WTC11 (cell line): Measurements from ENCODE around the gene TMEM94. TPM values are rescaled to one million over a fixed set of nuclear protein-coding genes. Genes with fewer than 3 reads are reported as not detected.

Experiments
- ATAC-seq: fragments of 200-7000 bp; cut with Tn5 transposase; 2 replicates; pipeline ENCODE4 v1.10.0; 2021; ENCODE audit warnings: mild to moderate bottlenecking, moderate library complexity
- CTCF ChIA-PET: fragments of 300-600 bp; sonication (Branson Sonifier 250); formaldehyde crosslinking; loops from one replicate; lab custom pipeline; 2021; ENCODE audit warnings: antibody characterized with exemption; lab: Charles Lee
- POLR2A ChIA-PET: fragments of 350-600 bp; sonication (Branson Sonifier 250); formaldehyde crosslinking; loops from one replicate; lab custom pipeline; 2021; ENCODE audit warnings: antibody characterized with exemption; lab: Charles Lee
- DNase-seq: peaks from one replicate; pipeline ENCODE4 v3.0.0; 2021; ENCODE audit warnings: low spot score
- H3K27ac Mint-ChIP-seq: 2 replicates; pipeline ENCODE4 v1.8.0; 2021; ENCODE audit warnings: mixed read lengths
- H3K27me3 Mint-ChIP-seq: 2 replicates; pipeline ENCODE4 v1.8.0; 2021; ENCODE audit warnings: low read depth, mild to moderate bottlenecking, moderate library complexity, mixed read lengths
- H3K36me3 Mint-ChIP-seq: 2 replicates; pipeline ENCODE4 v1.8.0; 2021; ENCODE audit warnings: mixed read lengths
- H3K4me1 Mint-ChIP-seq: 2 replicates; pipeline ENCODE4 v1.8.0; 2022; ENCODE audit warnings: mixed read lengths
- H3K4me3 Mint-ChIP-seq: 2 replicates; pipeline ENCODE4 v1.8.0; 2021; ENCODE audit warnings: mild to moderate bottlenecking, moderate library complexity, mixed read lengths
- H3K9me3 Mint-ChIP-seq: 2 replicates; pipeline ENCODE4 v1.8.0; 2021; ENCODE audit warnings: mixed read lengths
- ATF1 ChIP-seq: sonication (generic); formaldehyde crosslinking; IDR thresholded peaks from 2 replicates; pipeline ENCODE4 v1.8.1; 2023; ENCODE audit warnings: mild to moderate bottlenecking, moderate library complexity, missing genetic modification reagents
- ATF6 ChIP-seq: sonication (generic); formaldehyde crosslinking; IDR thresholded peaks from 2 replicates; pipeline ENCODE4 v1.8.1; 2023; ENCODE audit warnings: mild to moderate bottlenecking, missing genetic modification reagents
- E2F4 ChIP-seq: sonication (generic); formaldehyde crosslinking; IDR thresholded peaks from 2 replicates; pipeline ENCODE4 v1.8.1; 2022; ENCODE audit warnings: low read depth, mild to moderate bottlenecking, moderate library complexity, missing genetic modification reagents, borderline replicate concordance
- FOXJ3 ChIP-seq: sonication (generic); formaldehyde crosslinking; IDR thresholded peaks from 2 replicates; pipeline ENCODE4 v1.9.0; 2021; ENCODE audit warnings: missing genetic modification reagents, mild to moderate bottlenecking, borderline replicate concordance
- JAZF1 ChIP-seq: fragments of 250-450 bp; sonication (Bioruptor Pico); IDR thresholded peaks from 2 replicates; pipeline ENCODE4 v1.9.0; 2021; ENCODE audit warnings: moderate library complexity, mild to moderate bottlenecking, inconsistent platforms
- NFE2L1 ChIP-seq: sonication (generic); formaldehyde crosslinking; IDR thresholded peaks from 2 replicates; pipeline ENCODE4 v1.8.1; 2023; ENCODE audit warnings: missing genetic modification reagents
- PRRX2 ChIP-seq: fragments of 250-450 bp; sonication (Bioruptor Pico); IDR thresholded peaks from 2 replicates; pipeline ENCODE4 v1.8.0; 2021; ENCODE audit warnings: mild to moderate bottlenecking
- RORB ChIP-seq: fragments of 250-450 bp; sonication (Bioruptor Pico); IDR thresholded peaks from 2 replicates; pipeline ENCODE4 v1.9.0; 2021; ENCODE audit warnings: mild to moderate bottlenecking
- TEAD1 ChIP-seq: sonication (generic); formaldehyde crosslinking; IDR thresholded peaks from 2 replicates; pipeline ENCODE4 v1.8.0; 2022; ENCODE audit warnings: mild to moderate bottlenecking, missing genetic modification reagents
- TP53 ChIP-seq: sonication (generic); formaldehyde crosslinking; IDR thresholded peaks from 2 replicates; pipeline ENCODE4 v1.8.1; 2023; ENCODE audit warnings: mild to moderate bottlenecking, missing genetic modification reagents
- USF2 ChIP-seq: sonication (generic); formaldehyde crosslinking; IDR thresholded peaks from 2 replicates; pipeline ENCODE4 v1.8.1; 2023; ENCODE audit warnings: mild to moderate bottlenecking, missing genetic modification reagents, moderate library complexity
- ZBTB21 ChIP-seq: sonication (generic); formaldehyde crosslinking; IDR thresholded peaks from 2 replicates; pipeline ENCODE4 v1.8.1; 2023; ENCODE audit warnings: mild to moderate bottlenecking, missing genetic modification reagents, borderline replicate concordance
- ZNF232 ChIP-seq: sonication (generic); formaldehyde crosslinking; IDR thresholded peaks from 2 replicates; pipeline ENCODE4 v1.8.0; 2022; ENCODE audit warnings: mild to moderate bottlenecking, missing genetic modification reagents
- ZNF423 ChIP-seq: fragments of 250-450 bp; sonication (Bioruptor Pico); IDR thresholded peaks from 2 replicates; pipeline ENCODE4 v2.1.2; 2022; ENCODE audit warnings: mild to moderate bottlenecking, moderate library complexity
- ZSCAN18 ChIP-seq: fragments of 250-450 bp; sonication (Bioruptor Pico); IDR thresholded peaks from 2 replicates; pipeline ENCODE4 v2.1.2; 2022; ENCODE audit warnings: mild to moderate bottlenecking, moderate library complexity
- total RNA-seq: library from RNA; stranded (reverse); gene quantifications from 3 replicates; pipeline ENCODE4 v1.2.3, GENCODE V29; 2021
- TF ChIP-seq, protein P1 (sequence below): sonication (generic); formaldehyde crosslinking; IDR thresholded peaks from 2 replicates; pipeline ENCODE4 v1.8.1; 2023; ENCODE audit warnings: mild to moderate bottlenecking, missing genetic modification reagents, borderline replicate concordance
- TF ChIP-seq, protein P2 (sequence below): sonication (generic); formaldehyde crosslinking; IDR thresholded peaks from 2 replicates; pipeline ENCODE4 v1.8.0; 2022; ENCODE audit warnings: mild to moderate bottlenecking, missing genetic modification reagents
- TF ChIP-seq, protein P3 (sequence below): sonication (generic); formaldehyde crosslinking; conservative IDR thresholded peaks from 2 replicates; pipeline ENCODE4 v1.8.1; 2023; ENCODE audit warnings: mild to moderate bottlenecking, low read depth, missing genetic modification reagents, moderate library complexity

Gene TMEM94
- total RNA-seq, 1 experiment from 2014 or later, result 76.9 TPM

GRCh38 chr17:75524970-75525805, 68.8 kb downstream of the TMEM94 start, which contains the start of gene LLGL2 (continued):
- TF ChIP-seq ATF6 (CRISPR knock-in tag), result no peak
- 0 out of 2 replicates have a peak, but pooled peaks have one; percentile 42 for TF ChIP-seq ZBTB21 (CRISPR knock-in tag)
- 0 out of 2 replicates have a peak, but pooled peaks have one; percentile 6 for TF ChIP-seq USF2 (CRISPR knock-in tag)

DNA sequence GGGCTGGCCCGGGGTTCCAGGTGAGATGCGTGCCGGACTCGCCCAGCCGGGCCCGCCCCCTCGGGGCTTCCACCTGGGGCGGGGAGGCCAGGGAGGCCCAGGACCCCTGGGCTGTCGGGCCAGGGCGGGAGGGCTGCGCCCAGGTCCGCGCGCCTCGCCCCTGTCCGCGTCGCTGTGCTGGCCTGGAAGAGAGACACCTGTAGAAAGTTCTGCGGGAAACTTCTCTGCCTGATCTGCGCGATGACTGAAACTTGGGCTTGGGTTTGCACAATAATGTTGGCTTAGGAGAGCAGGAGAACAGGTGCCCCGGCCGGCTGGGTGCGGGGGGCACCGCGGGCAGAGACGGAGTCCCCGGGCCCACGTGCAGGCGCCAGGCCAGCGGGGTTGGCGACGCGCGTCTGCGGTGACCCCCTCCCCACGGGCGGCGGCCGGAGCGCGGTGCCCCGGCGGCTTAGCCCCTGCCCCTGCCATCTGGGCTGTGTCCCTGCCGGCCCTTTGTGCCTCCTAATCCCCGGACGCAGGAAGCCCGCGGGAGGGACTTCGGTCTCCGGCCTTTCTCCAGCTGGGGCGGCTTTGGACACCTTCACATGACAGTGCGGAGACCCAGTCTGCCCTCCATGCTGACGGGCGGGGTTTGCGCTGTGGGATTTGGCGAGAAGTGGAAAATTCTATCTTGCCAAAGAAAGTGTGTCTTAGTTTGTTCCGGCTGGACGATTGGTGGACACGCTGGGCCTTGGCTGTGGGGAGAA, 69.5 kb downstream of the TMEM94 start:
- CTCF ChIA-PET, result interaction anchor here (0.6 to 3.9 kb wide), 27 partner anchors 9 to 285 kb away, joined by 3 to 65 read pairs (median 4); partner anchors contain the start of genes MIF4GD, SLC25A19, SMIM5 and TSEN54
- no peak for TF ChIP-seq RORB (CRISPR knock-in tag)
- no peak for TF ChIP-seq NFE2L1 (CRISPR knock-in tag)
- no peak for TF ChIP-seq JAZF1 (CRISPR knock-in tag)
- TF ChIP-seq TEAD1, result 0 out of 2 replicates have a peak, but pooled peaks have one; percentile 25
- TF ChIP-seq ZNF423 (CRISPR knock-in tag), result peak; percentile 86
- TF ChIP-seq, protein P1, sequence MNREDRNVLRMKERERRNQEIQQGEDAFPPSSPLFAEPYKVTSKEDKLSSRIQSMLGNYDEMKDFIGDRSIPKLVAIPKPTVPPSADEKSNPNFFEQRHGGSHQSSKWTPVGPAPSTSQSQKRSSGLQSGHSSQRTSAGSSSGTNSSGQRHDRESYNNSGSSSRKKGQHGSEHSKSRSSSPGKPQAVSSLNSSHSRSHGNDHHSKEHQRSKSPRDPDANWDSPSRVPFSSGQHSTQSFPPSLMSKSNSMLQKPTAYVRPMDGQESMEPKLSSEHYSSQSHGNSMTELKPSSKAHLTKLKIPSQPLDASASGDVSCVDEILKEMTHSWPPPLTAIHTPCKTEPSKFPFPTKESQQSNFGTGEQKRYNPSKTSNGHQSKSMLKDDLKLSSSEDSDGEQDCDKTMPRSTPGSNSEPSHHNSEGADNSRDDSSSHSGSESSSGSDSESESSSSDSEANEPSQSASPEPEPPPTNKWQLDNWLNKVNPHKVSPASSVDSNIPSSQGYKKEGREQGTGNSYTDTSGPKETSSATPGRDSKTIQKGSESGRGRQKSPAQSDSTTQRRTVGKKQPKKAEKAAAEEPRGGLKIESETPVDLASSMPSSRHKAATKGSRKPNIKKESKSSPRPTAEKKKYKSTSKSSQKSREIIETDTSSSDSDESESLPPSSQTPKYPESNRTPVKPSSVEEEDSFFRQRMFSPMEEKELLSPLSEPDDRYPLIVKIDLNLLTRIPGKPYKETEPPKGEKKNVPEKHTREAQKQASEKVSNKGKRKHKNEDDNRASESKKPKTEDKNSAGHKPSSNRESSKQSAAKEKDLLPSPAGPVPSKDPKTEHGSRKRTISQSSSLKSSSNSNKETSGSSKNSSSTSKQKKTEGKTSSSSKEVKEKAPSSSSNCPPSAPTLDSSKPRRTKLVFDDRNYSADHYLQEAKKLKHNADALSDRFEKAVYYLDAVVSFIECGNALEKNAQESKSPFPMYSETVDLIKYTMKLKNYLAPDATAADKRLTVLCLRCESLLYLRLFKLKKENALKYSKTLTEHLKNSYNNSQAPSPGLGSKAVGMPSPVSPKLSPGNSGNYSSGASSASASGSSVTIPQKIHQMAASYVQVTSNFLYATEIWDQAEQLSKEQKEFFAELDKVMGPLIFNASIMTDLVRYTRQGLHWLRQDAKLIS (CRISPR knock-in tag), result no peak
- no peak for TF ChIP-seq FOXJ3 (CRISPR knock-in tag)
- no peak for TF ChIP-seq PRRX2 (CRISPR knock-in tag)
- no peak for TF ChIP-seq TP53 (CRISPR knock-in tag)
- no peak for TF ChIP-seq E2F4
- no peak for TF ChIP-seq ZNF232
- TF ChIP-seq, protein P2, sequence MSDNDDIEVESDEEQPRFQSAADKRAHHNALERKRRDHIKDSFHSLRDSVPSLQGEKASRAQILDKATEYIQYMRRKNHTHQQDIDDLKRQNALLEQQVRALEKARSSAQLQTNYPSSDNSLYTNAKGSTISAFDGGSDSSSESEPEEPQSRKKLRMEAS, result peak; percentile 53; the same call in 1 of the 2 replicates
- no peak for TF ChIP-seq ATF1 (CRISPR knock-in tag)
- TF ChIP-seq, protein P3, sequence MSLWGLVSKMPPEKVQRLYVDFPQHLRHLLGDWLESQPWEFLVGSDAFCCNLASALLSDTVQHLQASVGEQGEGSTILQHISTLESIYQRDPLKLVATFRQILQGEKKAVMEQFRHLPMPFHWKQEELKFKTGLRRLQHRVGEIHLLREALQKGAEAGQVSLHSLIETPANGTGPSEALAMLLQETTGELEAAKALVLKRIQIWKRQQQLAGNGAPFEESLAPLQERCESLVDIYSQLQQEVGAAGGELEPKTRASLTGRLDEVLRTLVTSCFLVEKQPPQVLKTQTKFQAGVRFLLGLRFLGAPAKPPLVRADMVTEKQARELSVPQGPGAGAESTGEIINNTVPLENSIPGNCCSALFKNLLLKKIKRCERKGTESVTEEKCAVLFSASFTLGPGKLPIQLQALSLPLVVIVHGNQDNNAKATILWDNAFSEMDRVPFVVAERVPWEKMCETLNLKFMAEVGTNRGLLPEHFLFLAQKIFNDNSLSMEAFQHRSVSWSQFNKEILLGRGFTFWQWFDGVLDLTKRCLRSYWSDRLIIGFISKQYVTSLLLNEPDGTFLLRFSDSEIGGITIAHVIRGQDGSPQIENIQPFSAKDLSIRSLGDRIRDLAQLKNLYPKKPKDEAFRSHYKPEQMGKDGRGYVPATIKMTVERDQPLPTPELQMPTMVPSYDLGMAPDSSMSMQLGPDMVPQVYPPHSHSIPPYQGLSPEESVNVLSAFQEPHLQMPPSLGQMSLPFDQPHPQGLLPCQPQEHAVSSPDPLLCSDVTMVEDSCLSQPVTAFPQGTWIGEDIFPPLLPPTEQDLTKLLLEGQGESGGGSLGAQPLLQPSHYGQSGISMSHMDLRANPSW (CRISPR knock-in tag), result no peak
- no peak for TF ChIP-seq ZSCAN18 (CRISPR knock-in tag)

More for the DNA sequence above, 69.5 kb downstream of the TMEM94 start:
- H3K4me1 Mint-ChIP-seq, result peaks cover 21% of the 10 kb centered on the region
- no peak overlapping the region for H3K27ac Mint-ChIP-seq
- H3K4me3 Mint-ChIP-seq, result peak overlapping the region; percentile 83
- H3K9me3 Mint-ChIP-seq, result no peaks in the 10 kb centered on the region
- DNase-seq (peak; percentile 62), ATAC-seq (peak; percentile 7)
- 0 out of 2 replicates have a peak, but pooled peaks cover 3% of the 10 kb centered on the region for H3K27me3 Mint-ChIP-seq
- POLR2A ChIA-PET, result interaction anchor here (0.7 to 1.6 kb wide), 5 partner anchors 9 to 237 kb away, joined by 3 to 9 read pairs (median 4); partner anchors contain the start of gene TSEN54
- H3K36me3 Mint-ChIP-seq, result peaks cover 10% of the 10 kb centered on the region; the same call in 1 of the 2 replicates
